Measurements from ENCODE around the gene ABCF1. TPM values are rescaled to one million over a fixed set of nuclear protein-coding genes. Genes with fewer than 3 reads are reported as not detected.
A peak's percentile ranks its signal among the peaks of the same experiment; 100 is the strongest.

The ABCF1 gene
- total RNA-seq, 1 donor from 2014 or later: 41.9 TPM

DNA sequence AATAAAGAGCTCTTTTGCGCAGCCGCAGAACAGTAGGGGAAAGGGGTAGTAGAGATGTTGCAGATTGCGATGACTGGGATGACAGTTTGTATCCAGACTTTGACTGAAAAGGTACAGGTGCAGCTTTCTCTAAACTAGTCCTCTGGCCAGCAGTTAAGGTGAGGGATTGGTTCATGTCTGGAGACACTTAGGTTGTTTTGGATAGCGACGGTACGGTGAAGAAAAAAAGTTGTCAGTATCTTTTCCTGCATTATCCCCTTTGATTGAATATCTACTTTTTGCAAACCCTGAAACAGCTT lies 13.6 kb upstream of the ABCF1 start:
- DNase-seq (ENCODE audit: low read depth in 2 of 2): peak in 1 of 2 donors; percentile 54

GRCh38 chr6:30560930-30561329 lies 10.3 kb upstream of the ABCF1 start:
- no peak for DNase-seq (ENCODE audit: low read depth in 2 of 2)

- no peak for DNase-seq (ENCODE audit: low read depth in 2 of 2)
Observed at GRCh38 chr6:30562470-30563425, 8.5 kb upstream of the ABCF1 start.

GRCh38 chr6:30564114-30564513 lies 7.1 kb upstream of the ABCF1 start:
- DNase-seq (ENCODE audit: low read depth in 2 of 2): no peak

DNA sequence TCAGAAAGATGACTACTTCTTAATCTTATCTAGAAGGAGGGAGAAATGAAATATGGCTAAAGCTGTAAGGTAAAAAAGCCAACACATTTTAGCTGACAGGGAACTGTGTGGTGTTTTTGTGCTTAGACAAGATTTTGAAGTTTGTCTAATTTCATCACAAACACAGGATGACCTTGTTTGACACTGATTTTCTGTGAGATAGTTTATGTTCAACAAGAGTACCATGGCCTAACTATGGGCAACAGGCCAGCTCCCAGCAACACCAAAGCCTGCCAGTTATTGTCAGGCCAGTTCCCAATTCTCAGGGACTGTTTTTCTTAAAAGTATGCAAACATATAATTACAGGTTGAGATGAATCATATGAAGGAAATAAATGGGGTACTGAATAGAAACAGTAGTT lies 5.5 kb upstream of the ABCF1 start:
- peak; percentile 27 to 78 for DNase-seq (ENCODE audit: low read depth in 2 of 2)

DNA sequence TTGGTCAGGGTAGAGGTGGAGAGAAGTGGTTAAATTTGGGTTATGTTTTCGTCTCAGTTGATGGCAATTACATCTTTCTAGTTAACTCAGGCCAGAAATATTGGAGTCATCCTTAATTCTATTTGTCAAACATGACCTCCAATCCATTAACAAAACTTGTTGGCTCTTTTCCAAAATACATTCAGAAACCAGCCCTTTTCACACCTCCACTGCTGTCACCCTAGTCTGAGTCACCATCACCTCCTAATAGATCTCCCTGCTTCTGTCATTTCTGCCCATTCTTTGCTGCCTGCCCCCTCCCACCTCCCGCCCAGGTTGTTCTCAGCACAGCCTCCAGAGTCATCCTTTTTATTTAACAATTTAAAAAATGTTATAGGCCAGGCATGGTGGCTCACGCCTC lies 3.0 kb upstream of the ABCF1 start:
- DNase-seq (ENCODE audit: low read depth in 2 of 2): no peak

GRCh38 chr6:30570263-30570662 lies 979 bp upstream of the ABCF1 start:
- peak in 1 of 2 donors; percentile 58 for DNase-seq (ENCODE audit: low read depth in 2 of 2)

DNA sequence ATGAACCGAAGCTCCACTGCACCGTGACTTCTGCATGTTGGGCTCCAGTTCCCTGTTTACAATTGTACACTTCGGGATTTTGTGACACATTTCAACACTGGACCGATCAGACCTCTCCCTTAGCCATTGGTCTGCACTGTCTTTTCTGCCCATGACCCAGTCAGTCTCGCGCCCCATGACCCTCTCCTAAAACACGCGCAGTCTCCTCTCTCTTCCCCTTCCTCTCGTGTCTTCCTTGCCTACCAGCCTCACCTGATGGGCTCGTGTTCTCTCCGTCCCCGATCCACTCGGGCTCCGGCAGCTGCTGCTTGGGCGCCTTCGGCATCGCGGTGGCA lies 535 bp upstream of the ABCF1 start:
- DNase-seq (ENCODE audit: low read depth in 2 of 2): no peak

- no peak for DNase-seq (ENCODE audit: low read depth in 2 of 2)
Observed at GRCh38 chr6:30571762-30572082, 480 bp downstream of the ABCF1 start.

DNA sequence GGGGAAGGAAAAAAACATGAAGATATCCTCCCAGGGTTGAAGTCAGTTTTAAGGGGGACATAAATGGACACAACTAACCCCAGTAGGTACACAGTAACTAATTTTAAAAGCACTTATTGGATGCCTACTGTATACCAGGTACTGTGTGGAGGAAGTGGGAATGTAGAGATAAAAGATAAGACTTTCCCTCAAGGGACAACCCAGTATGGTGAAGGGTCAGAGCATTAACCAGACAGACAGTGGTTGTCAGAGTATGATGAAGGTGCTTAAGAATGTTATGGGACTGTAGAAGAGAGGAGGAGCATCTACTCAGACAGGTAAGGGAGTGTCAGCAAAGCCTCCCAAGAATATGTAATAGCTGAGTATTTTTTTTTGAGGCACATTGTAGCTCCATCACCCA lies 906 bp downstream of the ABCF1 start:
- DNase-seq (ENCODE audit: low read depth in 2 of 2): no peak

GRCh38 chr6:30573113-30573512 lies 1.9 kb downstream of the ABCF1 start:
- DNase-seq (ENCODE audit: low read depth in 2 of 2): no peak

DNA sequence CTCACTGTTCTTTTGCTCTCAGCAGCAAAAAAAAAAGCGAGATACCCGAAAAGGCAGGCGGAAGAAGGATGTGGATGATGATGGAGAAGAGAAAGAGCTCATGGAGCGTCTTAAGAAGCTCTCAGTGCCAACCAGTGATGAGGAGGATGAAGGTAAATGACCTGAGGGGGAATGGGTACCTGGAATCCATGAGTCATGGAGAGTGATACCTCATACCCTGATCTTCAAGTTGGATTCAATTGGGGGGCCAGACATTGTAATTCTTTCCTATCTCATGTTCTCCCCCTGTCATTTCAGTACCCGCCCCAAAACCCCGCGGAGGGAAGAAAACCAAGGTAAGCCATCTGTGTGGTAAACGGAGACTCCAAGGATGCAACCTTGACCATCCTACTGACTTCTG lies 6.8 kb downstream of the ABCF1 start:
- no peak for DNase-seq (ENCODE audit: low read depth in 2 of 2)

DNA sequence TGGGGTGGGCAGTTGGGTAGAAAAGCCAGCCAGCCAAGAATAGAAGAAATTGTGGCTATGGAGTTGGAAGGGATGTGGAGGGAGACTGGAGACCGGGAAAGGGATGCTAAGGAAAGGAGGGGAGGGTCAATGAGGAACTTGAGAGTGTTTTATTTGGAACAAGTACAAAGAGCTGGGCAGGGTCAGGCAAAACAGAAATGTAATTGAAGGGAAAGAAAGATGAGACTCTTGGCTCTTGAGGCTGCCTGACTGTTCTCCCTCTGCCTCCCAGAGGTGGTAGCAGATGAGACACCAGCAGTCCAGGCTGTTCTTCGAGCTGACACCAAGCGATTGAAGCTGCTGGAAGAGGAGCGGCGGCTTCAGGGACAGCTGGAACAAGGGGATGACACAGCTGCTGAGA lies 12.7 kb downstream of the ABCF1 start:
- DNase-seq (ENCODE audit: low read depth in 2 of 2): no peak

DNA sequence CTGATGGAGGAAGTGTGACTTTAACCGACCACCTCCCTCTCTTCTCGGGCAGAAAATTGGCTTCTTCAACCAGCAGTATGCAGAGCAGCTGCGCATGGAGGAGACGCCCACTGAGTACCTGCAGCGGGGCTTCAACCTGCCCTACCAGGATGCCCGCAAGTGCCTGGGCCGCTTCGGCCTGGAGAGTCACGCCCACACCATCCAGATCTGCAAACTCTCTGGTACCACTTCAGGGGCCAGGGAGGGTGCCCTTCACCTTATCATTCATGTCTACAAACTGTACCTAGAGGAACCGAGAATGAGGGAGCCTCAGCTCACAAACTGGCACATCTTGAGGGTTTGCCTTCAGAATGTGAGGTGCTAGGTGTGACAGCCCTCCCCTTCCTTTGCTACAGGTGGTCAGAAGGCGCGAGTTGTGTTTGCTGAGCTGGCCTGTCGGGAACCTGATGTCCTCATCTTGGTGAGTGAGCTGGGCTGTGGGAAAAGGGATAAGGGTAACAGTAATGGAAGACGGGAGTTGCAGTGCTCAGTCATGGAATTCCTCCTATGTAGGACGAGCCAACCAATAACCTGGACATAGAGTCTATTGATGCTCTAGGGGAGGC lies 18.6 kb downstream of the ABCF1 start:
- DNase-seq (ENCODE audit: low read depth in 2 of 2): no peak

DNA sequence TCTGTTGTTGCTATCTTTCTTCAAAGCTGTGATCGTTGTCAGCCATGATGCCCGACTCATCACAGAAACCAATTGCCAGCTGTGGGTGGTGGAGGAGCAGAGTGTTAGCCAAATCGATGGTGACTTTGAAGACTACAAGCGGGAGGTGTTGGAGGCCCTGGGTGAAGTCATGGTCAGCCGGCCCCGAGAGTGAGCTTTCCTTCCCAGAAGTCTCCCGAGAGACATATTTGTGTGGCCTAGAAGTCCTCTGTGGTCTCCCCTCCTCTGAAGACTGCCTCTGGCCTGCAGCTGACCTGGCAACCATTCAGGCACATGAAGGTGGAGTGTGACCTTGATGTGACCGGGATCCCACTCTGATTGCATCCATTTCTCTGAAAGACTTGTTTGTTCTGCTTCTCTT lies 19.3 kb downstream of the ABCF1 start:
- no peak for DNase-seq (ENCODE audit: low read depth in 2 of 2)

DNA sequence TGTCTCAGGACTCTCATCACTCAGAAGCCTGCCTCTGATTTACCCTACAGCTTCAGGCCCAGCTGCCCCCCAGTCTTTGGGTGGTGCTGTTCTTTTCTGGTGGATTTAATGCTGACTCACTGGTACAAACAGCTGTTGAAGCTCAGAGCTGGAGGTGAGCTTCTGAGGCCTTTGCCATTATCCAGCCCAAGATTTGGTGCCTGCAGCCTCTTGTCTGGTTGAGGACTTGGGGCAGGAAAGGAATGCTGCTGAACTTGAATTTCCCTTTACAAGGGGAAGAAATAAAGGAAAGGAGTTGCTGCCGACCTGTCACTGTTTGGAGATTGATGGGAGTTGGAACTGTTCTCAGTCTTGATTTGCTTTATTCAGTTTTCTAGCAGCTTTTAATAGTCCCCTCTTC lies 19.8 kb downstream of the ABCF1 start:
- DNase-seq (ENCODE audit: low read depth in 2 of 2): peak in 1 of 2 donors; percentile 61

DNA sequence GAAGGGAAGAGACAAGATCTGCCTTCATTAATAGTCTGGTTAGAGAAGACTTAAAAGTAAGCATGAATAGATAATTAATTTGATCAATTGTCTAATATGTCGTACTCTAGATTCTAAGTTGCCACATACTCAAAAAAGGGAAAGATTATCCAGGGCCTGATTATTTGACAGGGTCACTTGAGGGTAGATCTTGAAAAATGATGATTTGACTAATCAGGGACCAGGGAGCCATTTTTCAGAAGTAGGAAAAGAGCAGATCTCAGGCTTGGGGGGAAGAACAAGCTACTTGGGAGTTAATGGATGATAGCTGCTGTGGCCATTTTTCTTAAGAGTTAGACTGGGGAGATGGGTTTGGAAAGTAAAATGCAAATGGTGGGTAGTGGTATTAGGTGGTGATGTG lies 21.0 kb downstream of the ABCF1 start:
- DNase-seq (ENCODE audit: low read depth in 2 of 2): no peak

- peak; percentile 81 to 88 for DNase-seq (ENCODE audit: low read depth in 2 of 2)
Observed at GRCh38 chr6:30597315-30598144, 26.3 kb downstream of the ABCF1 start.

GRCh38 chr6:30598912-30599624 lies 27.8 kb downstream of the ABCF1 start:
- no peak for DNase-seq (ENCODE audit: low read depth in 2 of 2)

- no peak for DNase-seq (ENCODE audit: low read depth in 2 of 2)
Observed at GRCh38 chr6:30599625-30600324, 28.5 kb downstream of the ABCF1 start.

- no peak for DNase-seq (ENCODE audit: low read depth in 2 of 2)
Observed at GRCh38 chr6:30600451-30600961, 29.3 kb downstream of the ABCF1 start.
